Transverse colon (tissue), 4 donors: ENCODE data around the gene TCF7L2. TPM values are rescaled to one million over a fixed set of nuclear protein-coding genes. Genes with fewer than 3 reads are reported as not detected.

Source experiments
- DNase-seq: peaks from one replicate; pipeline ENCODE4 v3.0.0-alpha.2; 2019
- H3K27ac ChIP-seq, 4 donors: fragments of 200-600 bp; sonication (generic); 2 replicates each; pipeline ENCODE4 v1.5.1; 2016 to 2018; ENCODE audit warnings: inconsistent platforms in 4 of 4
- H3K27me3 ChIP-seq: fragments of 200-600 bp; sonication (generic); 2 replicates; pipeline ENCODE4 v1.5.1; 2017; ENCODE audit warnings: inconsistent platforms
- H3K36me3 ChIP-seq, 4 donors: fragments of 200-600 bp; sonication (generic); 2 replicates each; pipeline ENCODE4 v1.5.1; 2017 to 2019; ENCODE audit warnings: inconsistent platforms in 4 of 4
- H3K4me1 ChIP-seq, 4 donors: fragments of 200-600 bp; sonication (generic); 2 replicates each; pipeline ENCODE4 v1.5.1; 2017 to 2020; ENCODE audit warnings: inconsistent platforms in 4 of 4
- H3K4me3 ChIP-seq, 4 donors: fragments of 200-600 bp; sonication (generic); 1 replicate in 1 of 4; 2 replicates in 3 of 4; pipeline versions ENCODE4 v1.5.1 to v1.6.1; 2017 to 2019; ENCODE audit warnings: inconsistent platforms in 4 of 4
- H3K9me3 ChIP-seq, 2 donors: fragments of 200-600 bp; sonication (generic); 2 replicates each; pipeline ENCODE4 v1.5.1; 2017 to 2019; ENCODE audit warnings: inconsistent platforms in 2 of 2
- CTCF ChIP-seq, 5 experiments: fragments of 200-600 bp in 3 of 5; fragments of 450-650 bp in 2 of 5; sonication (generic) in 3 of 5; IDR thresholded peaks; 1 replicate in 2 of 5; 2 replicates in 3 of 5; pipeline ENCODE4 v1.5.1; 2016 to 2017; ENCODE audit warnings: antibody characterized with exemption in 5 of 5, inconsistent platforms in 3 of 5, mild to moderate bottlenecking in 2 of 5, moderate library complexity in 1 of 5
- EP300 ChIP-seq: sonication (generic); formaldehyde crosslinking; IDR thresholded peaks from one replicate; pipeline ENCODE4 v1.6.1; 2017; ENCODE audit warnings: antibody characterized with exemption, low read depth
- POLR2A ChIP-seq: fragments of 450-650 bp; IDR thresholded peaks from one replicate; pipeline ENCODE4 v1.6.1; 2016; ENCODE audit warnings: antibody characterized with exemption, mild to moderate bottlenecking, moderate library complexity
- POLR2AphosphoS5 ChIP-seq, 3 donors: sonication (generic); formaldehyde crosslinking; IDR thresholded peaks; one replicate each; pipeline ENCODE4 v1.6.1; 2016; ENCODE audit warnings: antibody characterized with exemption in 3 of 3
- WGBS, 2 donors: methylation state at CpG; one replicate each; pipeline ENCODE4 v1.1.5; 2018; ENCODE audit warnings: low coverage in 1 of 2; 5-methylcytosine and 5-hydroxymethylcytosine counted together
- in situ Hi-C, 4 donors: fragments of 200-750 bp; cut with MboI; loops; one replicate each; pipeline versions ENCODE4 v1.15.0 to v1.15.1; 2017; ENCODE audit warnings: low sequenced_read_pairs in 3 of 4, low pct_ligation_motif_present in 1 of 4, low pct_unique_long_range_greater_than_20kb in 1 of 4
- intact Hi-C: fragments of 100-400 bp; cut with DNase I; formaldehyde crosslinking; loops from one replicate; pipeline ENCODE4 v1.15.1; 2023; ENCODE audit warnings: low total_unique reads
- total RNA-seq, 4 donors: library from RNA; depleted of rRNA; stranded (reverse); fragments of >200 nt; gene quantifications; one replicate each; pipeline ENCODE4 v1.1.0, GENCODE V29; 2016

Gene TCF7L2
- total RNA-seq, 4 donors from 2014 or later = 84.6 to 249 (median 137) TPM

GRCh38 chr10:112913661-112914287 is 36.3 kb upstream of the TCF7L2 start:
- 56% methylated on average over 5 to 9 of the region's 9 CpGs for WGBS, 2 donors
- H3K4me1 ChIP-seq = peaks cover 0 to 37% (median 6%) of the 10 kb centered on the region in 4 donors
- in situ Hi-C loops (no loop called here), intact Hi-C loops (no loop called here)
- no peaks in the 10 kb centered on the region for H3K9me3 ChIP-seq
- TF ChIP-seq EP300 = no peak
- peak in 1 of 3 donors; percentile 41 for TF ChIP-seq POLR2AphosphoS5 (IDR thresholded peaks at IDR 0.05)
- H3K36me3 ChIP-seq = no peaks in the 10 kb centered on the region
- H3K27me3 ChIP-seq = no peaks in the 10 kb centered on the region
- H3K4me3 ChIP-seq = no peak overlapping the region
- peak; percentile 58 for DNase-seq
- H3K27ac ChIP-seq = peak overlapping the region; percentile 72 to 85 (median 84)

GRCh38 chr10:112914288-112914952 is 35.6 kb upstream of the TCF7L2 start:
- WGBS, 2 donors = 78% methylated on average over 7 of the region's 7 CpGs
- no peak for DNase-seq
- intact Hi-C loops = no loop called here
- Histone ChIP-seq H3K27ac (peak overlapping the region; percentile 72 to 85 (median 84)), H3K9me3 (no peaks in the 10 kb centered on the region), H3K4me1 (peaks cover 0 to 37% (median 6%) of the 10 kb centered on the region in 4 donors), H3K4me3 (no peak overlapping the region), H3K27me3 (no peaks in the 10 kb centered on the region), H3K36me3 (no peaks in the 10 kb centered on the region)
- TF ChIP-seq CTCF (IDR thresholded peaks at IDR 0.05) = no peak
- TF ChIP-seq POLR2AphosphoS5 (IDR thresholded peaks at IDR 0.05) = no peak
- TF ChIP-seq EP300 = no peak
- TF ChIP-seq POLR2A = no peak
- in situ Hi-C loops = no loop called here

GRCh38 chr10:112915590-112916572 is 34.2 kb upstream of the TCF7L2 start:
- H3K4me3 ChIP-seq = no peak overlapping the region
- intact Hi-C loops (no loop called here), in situ Hi-C loops (no loop called here)
- peaks cover 0 to 37% (median 6%) of the 10 kb centered on the region in 4 donors for H3K4me1 ChIP-seq
- no peaks in the 10 kb centered on the region for H3K27me3 ChIP-seq
- no peaks in the 10 kb centered on the region for H3K36me3 ChIP-seq
- 38 to 40% methylated on average over 8 to 11 of the region's 11 CpGs for WGBS, 2 donors
- H3K9me3 ChIP-seq = no peaks in the 10 kb centered on the region
- peak; percentile 86 for DNase-seq
- peak overlapping the region; percentile 72 to 85 (median 84) for H3K27ac ChIP-seq
- TF ChIP-seq CTCF (IDR thresholded peaks at IDR 0.05) = no peak
- peak; percentile 72 for TF ChIP-seq POLR2A
- TF ChIP-seq POLR2AphosphoS5 (IDR thresholded peaks at IDR 0.05) = peak; percentile 54 to 87 (median 74)
- no peak for TF ChIP-seq EP300

- H3K4me3 ChIP-seq = no peak overlapping the region
- no peaks in the 10 kb centered on the region for H3K9me3 ChIP-seq
- no peak for TF ChIP-seq CTCF (IDR thresholded peaks at IDR 0.05)
- no peak for TF ChIP-seq POLR2AphosphoS5 (IDR thresholded peaks at IDR 0.05)
- TF ChIP-seq POLR2A = no peak
- TF ChIP-seq EP300 = no peak
- H3K4me1 ChIP-seq = peaks cover 0 to 37% (median 6%) of the 10 kb centered on the region in 4 donors
- WGBS, 2 donors = 86 to 100% methylated on average over 3 of the region's 3 CpGs
- intact Hi-C loops = no loop called here
- in situ Hi-C loops = no loop called here
- H3K27me3 ChIP-seq = no peaks in the 10 kb centered on the region
- H3K36me3 ChIP-seq = no peaks in the 10 kb centered on the region
- DNase-seq = no peak
- peak overlapping the region in 1 of 4 donors; percentile 72 for H3K27ac ChIP-seq
Measured at GRCh38 chr10:112917681-112918080, 32.4 kb upstream of the TCF7L2 start.
